GM12891 (cell line): ENCODE measurements around the gene LIX1L.
A peak's percentile ranks its signal among the peaks of the same experiment; 100 is the strongest.

ENCODE experiments used
- DNase-seq: peaks from one replicate; pipeline ENCODE4 v3.0.0; 2011; ENCODE audit warnings: low spot score; ENCODE audit not compliant: insufficient read length
- FAIRE-seq: peaks from 2 replicates; lab custom pipeline; 2011; peaks lifted over from hg19 to GRCh38; lab: Jason Lieb, UNC
- PAX5 ChIP-seq: IDR thresholded peaks from 2 replicates; pipeline ENCODE4 v1.6.1; 2011; ENCODE audit warnings: low read length, moderate library complexity, mild to moderate bottlenecking; ENCODE audit not compliant: insufficient read depth, severe bottlenecking
- POLR2A ChIP-seq: IDR thresholded peaks from 2 replicates; pipeline ENCODE4 v1.6.1; 2011; ENCODE audit warnings: low read depth, low read length, control low read depth
- POLR2AphosphoS5 ChIP-seq: IDR thresholded peaks from 2 replicates; pipeline ENCODE4 v1.6.1; 2011; ENCODE audit warnings: low read depth, low read length, control low read depth
- POU2F2 ChIP-seq: IDR thresholded peaks from 2 replicates; pipeline ENCODE4 v1.6.1; 2011; ENCODE audit warnings: low read depth, mild to moderate bottlenecking, control low read depth, low read length, moderate library complexity
- SPI1 ChIP-seq: IDR thresholded peaks from 2 replicates; pipeline ENCODE4 v1.6.1; 2011; ENCODE audit warnings: low read depth, low read length, control low read depth
- TAF1 ChIP-seq: IDR thresholded peaks from 2 replicates; pipeline ENCODE4 v1.6.1; 2011; ENCODE audit warnings: low read depth, low read length, control low read depth

The LIX1L gene

DNA sequence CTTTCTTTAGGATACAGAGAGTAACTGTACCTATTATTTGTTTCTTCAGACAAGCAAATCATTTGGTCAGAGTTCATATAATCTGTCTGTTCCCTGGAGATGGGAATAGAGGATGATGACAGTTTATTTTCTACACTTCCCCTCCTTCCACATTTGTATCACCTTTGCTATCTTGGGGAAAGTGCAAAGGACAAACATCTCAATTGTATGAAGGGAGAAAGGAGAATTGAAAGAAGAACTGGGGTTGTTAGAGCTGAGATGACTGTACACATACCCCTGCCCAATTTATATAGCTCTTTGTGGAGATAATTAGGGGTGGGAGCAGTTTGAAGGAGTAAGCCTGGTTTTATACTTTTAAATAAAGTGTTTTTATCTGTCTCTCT is 20.6 kb upstream of the LIX1L start:
- no peak for DNase-seq
- peak; percentile 91 for TF ChIP-seq SPI1
- TF ChIP-seq PAX5: no peak
- no peak for FAIRE-seq

DNA sequence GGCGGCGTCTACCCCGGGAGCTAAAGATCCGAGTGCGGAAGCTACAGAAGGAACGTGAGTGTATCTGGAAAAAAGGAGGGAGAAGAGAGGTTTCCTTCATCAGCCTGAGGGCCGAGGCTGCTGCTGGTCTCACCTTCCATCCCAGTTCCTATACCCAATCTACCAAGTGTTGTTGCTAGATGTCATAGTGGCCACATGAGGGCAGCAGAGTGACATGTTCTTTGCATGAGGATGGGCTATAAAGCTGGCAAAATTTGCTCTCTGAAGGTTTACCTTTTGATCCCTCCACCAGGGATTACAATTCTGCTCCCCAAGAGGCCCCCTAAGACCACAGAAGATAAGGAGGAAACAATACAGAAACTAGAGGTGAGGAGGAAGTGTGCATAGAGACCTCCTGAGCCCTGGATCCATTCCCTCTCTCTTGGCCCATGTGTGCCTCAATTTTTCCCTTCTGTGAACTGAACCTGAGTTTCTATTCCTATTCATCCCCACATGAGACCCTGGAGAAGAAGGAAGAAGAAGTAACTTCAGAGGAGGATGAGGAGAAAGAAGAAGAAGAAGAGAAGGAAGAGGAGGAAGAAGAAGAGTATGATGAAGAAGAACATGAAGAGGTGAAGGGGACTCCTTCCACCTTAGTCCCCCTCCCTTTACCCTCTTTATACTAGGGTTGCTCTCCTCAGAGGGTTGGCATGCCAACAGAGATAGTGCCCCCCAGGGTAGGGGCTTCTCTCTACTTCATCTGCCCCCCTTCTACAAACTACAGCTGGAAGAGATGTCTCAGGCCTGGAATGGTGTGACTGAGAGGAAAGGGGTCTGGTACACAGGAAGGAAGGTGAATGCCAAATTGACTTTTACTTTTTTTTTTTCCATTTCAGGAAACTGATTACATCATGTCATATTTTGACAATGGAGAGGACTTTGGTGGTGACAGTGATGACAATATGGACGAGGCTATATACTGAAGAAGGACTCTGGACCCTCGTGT is 20.0 kb upstream of the LIX1L start:
- peak; percentile 89 for FAIRE-seq
- TF ChIP-seq SPI1: no peak
- no peak for TF ChIP-seq TAF1
- TF ChIP-seq POLR2A: no peak

GRCh38 chr1:145977016-145977415 is 19.2 kb upstream of the LIX1L start:
- FAIRE-seq: no peak
- TF ChIP-seq POLR2A: no peak
- TF ChIP-seq POU2F2: no peak
- no peak for TF ChIP-seq SPI1
- TF ChIP-seq POLR2AphosphoS5: no peak
- TF ChIP-seq PAX5: no peak
- no peak for DNase-seq

More for the DNA sequence above, 20.0 kb upstream of the LIX1L start:
- peak; percentile 66 for DNase-seq

DNA sequence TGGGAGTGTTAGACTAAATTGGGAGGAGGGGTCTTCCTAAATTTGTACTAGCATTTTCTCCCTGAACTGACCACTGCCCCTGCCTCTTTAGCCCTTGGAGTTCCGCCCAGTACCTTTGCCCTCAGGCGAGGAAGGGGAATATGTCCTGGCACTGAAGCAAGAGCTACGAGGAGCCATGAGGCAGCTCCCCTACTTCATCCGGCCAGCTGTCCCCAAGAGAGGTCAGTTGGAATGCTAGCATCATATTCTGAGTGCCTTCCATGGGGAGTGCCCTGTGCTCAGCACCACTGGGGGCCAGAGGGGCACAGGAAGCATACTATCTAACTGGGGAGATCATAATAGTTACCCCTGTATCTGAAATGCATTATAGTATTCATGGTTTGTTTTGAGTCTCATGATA is 17.4 kb upstream of the LIX1L start:
- FAIRE-seq: no peak
- no peak for TF ChIP-seq SPI1
- TF ChIP-seq POLR2A: no peak
- no peak for TF ChIP-seq PAX5
- TF ChIP-seq TAF1: no peak
- no peak for DNase-seq

DNA sequence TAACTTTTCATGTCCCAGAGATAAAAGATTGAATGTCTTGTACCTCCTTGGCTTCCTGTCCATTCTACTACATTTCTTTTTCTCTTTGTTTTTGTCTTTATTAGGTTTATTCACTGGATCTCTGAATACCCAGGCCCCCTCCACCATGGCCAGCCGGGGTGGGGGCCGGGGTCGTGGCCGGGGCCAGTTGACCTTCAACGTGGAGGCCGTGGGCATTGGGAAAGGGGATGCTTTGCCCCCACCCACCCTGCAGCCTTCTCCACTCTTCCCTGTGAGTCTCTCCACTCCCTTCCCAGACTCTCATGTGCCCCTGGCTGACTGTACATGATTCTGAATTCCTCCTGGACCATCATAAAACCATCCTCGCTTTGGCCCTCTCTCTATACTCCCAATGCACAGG is 16.9 kb upstream of the LIX1L start:
- FAIRE-seq (no peak), DNase-seq (no peak)
- no peak for TF ChIP-seq SPI1
- no peak for TF ChIP-seq POLR2AphosphoS5
- no peak for TF ChIP-seq PAX5
- TF ChIP-seq POU2F2: no peak
- no peak for TF ChIP-seq POLR2A
- TF ChIP-seq TAF1: no peak

GRCh38 chr1:145972580-145972979 is 14.8 kb upstream of the LIX1L start:
- DNase-seq: no peak
- TF ChIP-seq SPI1 (no peak), POU2F2 (no peak), TAF1 (no peak), POLR2AphosphoS5 (no peak), PAX5 (no peak), POLR2A (no peak)
- no peak for FAIRE-seq

DNA sequence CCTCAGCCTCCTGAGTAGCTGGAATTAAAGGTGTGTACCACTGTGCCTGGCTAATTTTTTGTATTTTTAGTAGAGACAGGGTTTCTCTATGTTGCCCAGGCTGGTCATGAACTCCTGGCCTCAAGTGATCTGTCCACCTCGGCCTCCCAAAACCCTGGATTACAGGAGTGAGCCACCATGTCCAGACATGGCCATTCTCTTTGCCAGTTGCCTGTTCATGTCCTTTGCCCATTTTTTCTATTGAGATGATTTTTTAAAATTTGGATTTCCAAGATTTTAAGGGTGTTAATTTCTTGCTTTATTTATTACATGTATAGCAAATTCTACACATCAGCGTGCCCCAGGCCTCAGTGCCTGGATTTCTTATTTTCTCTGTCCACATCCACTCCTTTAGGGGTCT is 9.5 kb upstream of the LIX1L start:
- TF ChIP-seq POU2F2 (no peak), TAF1 (no peak)
- FAIRE-seq (no peak), DNase-seq (no peak)

GRCh38 chr1:145965119-145965744 is 7.4 kb upstream of the LIX1L start:
- FAIRE-seq (no peak), DNase-seq (no peak)
- no peak for TF ChIP-seq POLR2AphosphoS5
- no peak for TF ChIP-seq SPI1
- TF ChIP-seq PAX5: no peak
- no peak for TF ChIP-seq POU2F2
- TF ChIP-seq POLR2A: no peak
- TF ChIP-seq TAF1: no peak

DNA sequence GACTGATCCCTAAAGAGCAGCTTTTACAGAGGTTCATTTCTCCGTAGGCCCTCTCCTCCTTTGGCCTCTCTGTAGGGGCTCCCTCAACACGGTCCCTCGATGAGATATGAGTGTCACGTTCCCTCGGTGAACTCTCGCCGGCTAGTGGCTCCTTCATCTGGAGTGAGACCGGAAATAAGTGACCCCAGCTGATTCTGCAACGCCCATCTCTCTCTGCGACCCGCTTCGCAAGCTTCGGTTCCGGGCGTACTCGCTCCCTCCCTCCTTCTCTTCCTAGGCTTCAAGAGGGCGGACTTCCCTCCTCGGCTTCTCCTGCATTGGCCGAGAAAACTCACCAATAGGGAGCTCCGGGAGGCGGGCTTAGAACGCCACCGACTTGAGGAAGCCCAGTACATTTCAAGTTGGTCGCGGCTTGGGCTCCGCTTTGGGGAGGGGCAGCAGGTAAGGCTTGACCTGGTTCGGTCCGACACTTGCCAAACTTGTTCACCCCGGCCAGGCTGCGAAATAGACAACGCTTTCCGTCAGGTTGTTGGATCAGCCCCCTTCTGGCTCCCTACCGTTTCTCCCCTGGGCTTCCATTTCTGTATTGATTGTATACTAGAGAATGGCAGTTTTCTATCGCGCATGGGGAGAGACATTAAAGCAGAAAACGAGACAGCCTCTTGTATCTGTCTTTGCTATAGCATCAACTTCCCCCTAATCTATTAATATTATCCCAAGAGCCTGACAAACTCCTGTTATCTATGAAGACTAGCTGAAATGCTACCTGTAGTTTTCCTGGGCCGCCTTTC is 6.7 kb upstream of the LIX1L start, which contains the start of the genes ANKRD34A and POLR3GL:
TSS of gene ANKRD34A (minus strand) at position 248 of the 791 bp plus-strand sequence. CDS start 2,816 bp downstream, outside the sequence.
TSS of gene POLR3GL (plus strand) at position 363 of the 791 bp plus-strand sequence. CDS start 10,176 bp downstream, outside the sequence.
- TF ChIP-seq POLR2AphosphoS5: peak; percentile 88
- no peak for TF ChIP-seq PAX5
- TF ChIP-seq POLR2A: peak; percentile 90
- peak; percentile 58; the same call in 1 of the 2 replicates for TF ChIP-seq POU2F2
- TF ChIP-seq SPI1: peak; percentile 75
- peak; percentile 80 for TF ChIP-seq TAF1
- peak; percentile 78 for DNase-seq
- FAIRE-seq: peak; percentile 89
